GM23248 (cell line): Measurements from ENCODE around the gene ZFPL1.

Experiments used
- EZH2 ChIP-seq: fragments of 200-600 bp; sonication (generic); IDR thresholded peaks from 2 replicates; pipeline ENCODE4 v1.6.1; 2018; ENCODE audit warnings: antibody characterized with exemption, mild to moderate bottlenecking; ENCODE audit not compliant: insufficient read depth, poor library complexity, severe bottlenecking
- EZH2phosphoT487 ChIP-seq: fragments of 200-600 bp; sonication (generic); IDR thresholded peaks from 2 replicates; pipeline ENCODE4 v1.6.1; 2018; ENCODE audit warnings: antibody characterized with exemption, moderate library complexity, mild to moderate bottlenecking, low read depth; ENCODE audit not compliant: insufficient read depth

DNA sequence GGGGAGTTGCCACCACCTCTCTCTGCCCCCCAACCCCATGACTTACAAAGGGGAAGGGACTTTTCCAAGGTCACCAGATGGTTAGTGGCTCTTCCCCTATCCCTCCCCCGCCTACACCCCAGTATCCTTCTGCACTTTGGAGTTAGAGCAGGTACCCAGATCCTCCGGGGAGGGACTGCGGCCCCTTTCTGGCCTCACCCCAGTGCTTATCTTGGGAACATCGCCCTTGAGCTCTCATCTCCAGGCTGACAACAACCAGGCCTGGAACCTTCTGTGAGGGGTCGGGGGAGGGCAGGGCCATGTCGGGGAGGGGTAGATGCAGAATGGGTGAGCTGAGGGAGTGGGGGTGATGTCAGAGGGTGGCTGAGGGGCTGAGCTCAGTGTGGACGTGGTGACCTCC is 18.2 kb upstream of the ZFPL1 start:
- TF ChIP-seq EZH2 (no peak), EZH2phosphoT487 (no peak)
